GM18520 (cell line): ENCODE results near the gene TLDC2.
"Not testable (repeated sequence)": the region's sequence is repeated elsewhere in the genome, so short reads cannot be mapped to it uniquely, and the experiment has no call there.

Experiments used
- ATAC-seq: cut with Tn5 transposase; IDR thresholded peaks from one replicate; pipeline ENCODE4 v1.9.1; 2021; ENCODE audit not compliant: unreplicated experiment

Gene TLDC2

GRCh38 chr20:36875702-36876472, at the start of gene TLDC2:
Gene TLDC2, plus strand, starts transcription at chr20:36876138. Its CDS starts 37 bp downstream, at chr20:36876175.
- no peak for ATAC-seq

GRCh38 chr20:36826554-36827244, 49.2 kb upstream of the TLDC2 start:
- no peak for ATAC-seq

GRCh38 chr20:36827541-36828279, 48.2 kb upstream of the TLDC2 start:
- peak; percentile 58 for ATAC-seq

- no peak for ATAC-seq
Measured at GRCh38 chr20:36830791-36831691, 44.9 kb upstream of the TLDC2 start.

- ATAC-seq, result no peak
Measured at GRCh38 chr20:36832791-36833190, 43.1 kb upstream of the TLDC2 start.

- ATAC-seq, result no peak
Measured at GRCh38 chr20:36833275-36834020, 42.5 kb upstream of the TLDC2 start.

- ATAC-seq, result no peak
Measured at GRCh38 chr20:36835025-36835424, 40.9 kb upstream of the TLDC2 start.

GRCh38 chr20:36835453-36836198, 40.3 kb upstream of the TLDC2 start:
- ATAC-seq, result peak; percentile 62

GRCh38 chr20:36836591-36837269, 39.2 kb upstream of the TLDC2 start:
- ATAC-seq, result no peak

GRCh38 chr20:36838376-36838775, 37.6 kb upstream of the TLDC2 start:
- not testable (repeated sequence) for ATAC-seq

GRCh38 chr20:36839150-36839549, 36.8 kb upstream of the TLDC2 start:
- ATAC-seq, result no peak

- ATAC-seq, result not testable (repeated sequence)
Measured at GRCh38 chr20:36841030-36841429, 34.9 kb upstream of the TLDC2 start.

- no peak for ATAC-seq
Measured at GRCh38 chr20:36845288-36845971, 30.5 kb upstream of the TLDC2 start.

- no peak for ATAC-seq
Measured at GRCh38 chr20:36847009-36847709, 28.8 kb upstream of the TLDC2 start.

GRCh38 chr20:36847710-36848040, 28.3 kb upstream of the TLDC2 start:
- ATAC-seq, result no peak

GRCh38 chr20:36848078-36848660, 27.8 kb upstream of the TLDC2 start:
- no peak for ATAC-seq

GRCh38 chr20:36848677-36849076, 27.3 kb upstream of the TLDC2 start:
- ATAC-seq, result no peak
